GM23248 (cell line): ENCODE data around the gene CALB2. TPM values are rescaled to one million over a fixed set of nuclear protein-coding genes. Genes with fewer than 3 reads are reported as not detected.

Source experiments
- DNase-seq: peaks from one replicate; pipeline ENCODE4 v3.0.0-alpha.2; 2015
- H2AFZ ChIP-seq: fragments of 200-600 bp; sonication (generic); 2 replicates; pipeline ENCODE4 v1.6.1; 2016; ENCODE audit warnings: antibody characterized with exemption
- H3F3A ChIP-seq: fragments of 200-600 bp; sonication (generic); 2 replicates; pipeline ENCODE4 v1.6.1; 2016; ENCODE audit warnings: mild to moderate bottlenecking, antibody characterized with exemption, mixed run types; ENCODE audit not compliant: insufficient read depth
- H3K27ac ChIP-seq: fragments of 200-600 bp; sonication (generic); 2 replicates; pipeline ENCODE4 v1.5.1; 2016; ENCODE audit warnings: mild to moderate bottlenecking
- H3K27me3 ChIP-seq: fragments of 200-600 bp; sonication (generic); replicated peaks from 2 replicates; pipeline ENCODE4 v1.6.1; 2016; ENCODE audit warnings: mild to moderate bottlenecking; ENCODE audit not compliant: insufficient read depth
- H3K36me3 ChIP-seq: fragments of 200-600 bp; sonication (generic); 2 replicates; pipeline ENCODE4 v1.6.1; 2016; ENCODE audit warnings: low read depth, mild to moderate bottlenecking
- H3K4me1 ChIP-seq: fragments of 200-600 bp; sonication (generic); 2 replicates; pipeline ENCODE4 v1.6.1; 2016; ENCODE audit warnings: mild to moderate bottlenecking; ENCODE audit not compliant: insufficient read depth
- H3K4me2 ChIP-seq: fragments of 200-600 bp; sonication (generic); one replicate; pipeline ENCODE4 v1.6.1; 2016; ENCODE audit warnings: mild to moderate bottlenecking; ENCODE audit not compliant: unreplicated experiment
- H3K4me3 ChIP-seq: fragments of 200-600 bp; sonication (generic); 2 replicates; pipeline ENCODE4 v1.5.1; 2016; ENCODE audit warnings: mild to moderate bottlenecking
- H3K79me2 ChIP-seq: fragments of 200-600 bp; sonication (generic); 2 replicates; pipeline ENCODE4 v1.6.1; 2016; ENCODE audit warnings: mild to moderate bottlenecking; ENCODE audit not compliant: insufficient read depth
- H3K9ac ChIP-seq: fragments of 200-600 bp; sonication (generic); 2 replicates; pipeline ENCODE4 v1.6.1; 2016; ENCODE audit warnings: mild to moderate bottlenecking
- H3K9me2 ChIP-seq: fragments of 200-600 bp; sonication (generic); 2 replicates; pipeline ENCODE4 v1.6.1; 2016; ENCODE audit warnings: mixed run types, mild to moderate bottlenecking, moderate library complexity; ENCODE audit not compliant: insufficient read depth
- H3K9me3 ChIP-seq: fragments of 200-600 bp; sonication (generic); one replicate; pipeline ENCODE4 v1.6.1; 2017; ENCODE audit warnings: low read depth
- H4K20me1 ChIP-seq: fragments of 200-600 bp; sonication (generic); 2 replicates; pipeline ENCODE4 v1.6.0; 2016; ENCODE audit not compliant: insufficient read depth
- EZH2 ChIP-seq: fragments of 200-600 bp; sonication (generic); IDR thresholded peaks from 2 replicates; pipeline ENCODE4 v1.6.1; 2018; ENCODE audit warnings: antibody characterized with exemption, mild to moderate bottlenecking; ENCODE audit not compliant: insufficient read depth, poor library complexity, severe bottlenecking
- EZH2phosphoT487 ChIP-seq: fragments of 200-600 bp; sonication (generic); IDR thresholded peaks from 2 replicates; pipeline ENCODE4 v1.6.1; 2018; ENCODE audit warnings: antibody characterized with exemption, moderate library complexity, mild to moderate bottlenecking, low read depth; ENCODE audit not compliant: insufficient read depth
- WGBS, 2 experiments: methylation state at CpG; one replicate each; pipeline ENCODE4 v1.1.6; 2015 to 2017; ENCODE audit warnings: low lambda C conversion rate in 2 of 2, low coverage in 1 of 2; ENCODE audit errors: missing lambda C conversion rate in 2 of 2; 5-methylcytosine and 5-hydroxymethylcytosine counted together
- in situ Hi-C: fragments of 300-500 bp; cut with MboI; formaldehyde crosslinking; loops from 2 replicates; pipeline ENCODE4 v1.15.0; 2020
- polyA plus RNA-seq: library from polyadenylated mRNA; unstranded; fragments of >200 nt; fragmentation: Nextera tagmentation; extraction: Ambion mirVana; gene quantifications from 2 replicates; pipeline ENCODE4 v1.2.1, GENCODE V29; 2016
- total RNA-seq: library from RNA; depleted of rRNA; stranded (reverse); fragments of >200 nt; shearing (Covaris generic); gene quantifications from 2 replicates; pipeline ENCODE4 v1.2.3, GENCODE V29; 2014

Gene CALB2
- total and polyA plus RNA-seq, 2 experiments from 2014 or later = 1.2 to 1.8 TPM

- Histone ChIP-seq H3K4me3 (no peak overlapping the region), H3K27me3 (peaks cover 14% of the 10 kb centered on the region), H3K79me2 (no peaks in the 10 kb centered on the region), H3K9me2 (no peaks in the 10 kb centered on the region), H3K4me1 (no peaks in the 10 kb centered on the region), H3K9me3 (no peaks in the 10 kb centered on the region), H3K27ac (no peak overlapping the region), H3K9ac (no peak overlapping the region), H3K4me2 (no peak overlapping the region), H3K36me3 (no peaks in the 10 kb centered on the region), H2AFZ (no peak overlapping the region), H4K20me1 (no peaks in the 10 kb centered on the region), H3F3A (no peaks in the 10 kb centered on the region)
- 48 to 54% methylated on average over 11 of the region's 11 CpGs for WGBS, 2 experiments
- TF ChIP-seq EZH2phosphoT487 = no peak
- no peak for TF ChIP-seq EZH2
- DNase-seq = peak; percentile 50
- in situ Hi-C loops = no loop called here
Measured at GRCh38 chr16:71383054-71383773, 24.7 kb downstream of the CALB2 start.

- no peaks in the 10 kb centered on the region for H3K9me3 ChIP-seq
- no peak for DNase-seq
- H3F3A ChIP-seq = no peaks in the 10 kb centered on the region
- no peaks in the 10 kb centered on the region for H3K36me3 ChIP-seq
- 58 to 62% methylated on average over 8 to 10 of the region's 10 CpGs for WGBS, 2 experiments
- no peak overlapping the region for H3K4me3 ChIP-seq
- peaks cover 14% of the 10 kb centered on the region for H3K27me3 ChIP-seq
- no peaks in the 10 kb centered on the region for H4K20me1 ChIP-seq
- no peaks in the 10 kb centered on the region for H3K79me2 ChIP-seq
- in situ Hi-C loops = no loop called here
- no peak overlapping the region for H2AFZ ChIP-seq
- no peak for TF ChIP-seq EZH2
- no peak for TF ChIP-seq EZH2phosphoT487
- H3K4me1 ChIP-seq = no peaks in the 10 kb centered on the region
- no peak overlapping the region for H3K27ac ChIP-seq
- no peak overlapping the region for H3K9ac ChIP-seq
- no peaks in the 10 kb centered on the region for H3K9me2 ChIP-seq
- no peak overlapping the region for H3K4me2 ChIP-seq
Measured at GRCh38 chr16:71384073-71384724, 25.7 kb downstream of the CALB2 start.

- Histone ChIP-seq H2AFZ (no peak overlapping the region), H3K9me3 (no peaks in the 10 kb centered on the region), H3F3A (no peaks in the 10 kb centered on the region), H3K36me3 (no peaks in the 10 kb centered on the region), H3K79me2 (no peaks in the 10 kb centered on the region), H4K20me1 (no peaks in the 10 kb centered on the region), H3K27me3 (peaks cover 14% of the 10 kb centered on the region; the same call in 1 of the 2 replicates), H3K4me1 (no peaks in the 10 kb centered on the region), H3K27ac (no peak overlapping the region), H3K4me3 (no peak overlapping the region), H3K9ac (no peak overlapping the region), H3K9me2 (no peaks in the 10 kb centered on the region), H3K4me2 (no peak overlapping the region)
- TF ChIP-seq EZH2phosphoT487 (no peak), EZH2 (no peak)
- WGBS, 2 experiments = 10 to 14% methylated on average over 9 of the region's 9 CpGs
- in situ Hi-C loops = no loop called here
- DNase-seq = no peak
Measured at GRCh38 chr16:71387045-71387871, 28.7 kb downstream of the CALB2 start.

GRCh38 chr16:71389330-71389729, 30.8 kb downstream of the CALB2 start:
- H3K27ac ChIP-seq = no peak overlapping the region
- no peak overlapping the region for H3K9ac ChIP-seq
- no peaks in the 10 kb centered on the region for H3K79me2 ChIP-seq
- no peak overlapping the region for H3K4me2 ChIP-seq
- H3K27me3 ChIP-seq = peaks cover 14% of the 10 kb centered on the region; the same call in 1 of the 2 replicates
- H3K4me1 ChIP-seq = no peaks in the 10 kb centered on the region
- in situ Hi-C loops = no loop called here
- H3K9me2 ChIP-seq = no peaks in the 10 kb centered on the region
- no peaks in the 10 kb centered on the region for H4K20me1 ChIP-seq
- DNase-seq = no peak
- no peak overlapping the region for H3K4me3 ChIP-seq
- 48 to 50% methylated on average over 7 of the region's 7 CpGs for WGBS, 2 experiments
- no peak overlapping the region for H2AFZ ChIP-seq
- TF ChIP-seq EZH2 = no peak
- TF ChIP-seq EZH2phosphoT487 = no peak
- no peaks in the 10 kb centered on the region for H3K36me3 ChIP-seq
- H3F3A ChIP-seq = no peaks in the 10 kb centered on the region
- H3K9me3 ChIP-seq = no peaks in the 10 kb centered on the region
